CD4-positive, alpha-beta memory T cell (primary cell): Measurements from ENCODE around the gene PAX3. TPM values are rescaled to one million over a fixed set of nuclear protein-coding genes. Genes with fewer than 3 reads are reported as not detected.

Source experiments
- CTCF ChIA-PET: fragments of 350-600 bp; sonication (Branson Sonifier 250); formaldehyde crosslinking; loops from one replicate; lab custom pipeline; 2021; ENCODE audit warnings: inconsistent platforms; ENCODE audit not compliant: partially characterized antibody; lab: Charles Lee
- POLR2A ChIA-PET: fragments of 350-600 bp; sonication (Branson Sonifier 250); formaldehyde crosslinking; loops from one replicate; lab custom pipeline; 2021; ENCODE audit not compliant: partially characterized antibody; lab: Charles Lee
- DNase-seq, 5 donors: peaks; one replicate each; pipeline versions ENCODE4 v3.0.0 to v3.0.0-alpha.2; 2020 to 2022; ENCODE audit warnings: mixed read lengths in 1 of 5
- H3K27ac ChIP-seq: one replicate; pipeline ENCODE4 v1.7.0; 2013; ENCODE audit warnings: low read depth, low read length
- H3K27me3 ChIP-seq: 2 replicates; pipeline ENCODE4 v1.7.0; 2013; ENCODE audit warnings: mild to moderate bottlenecking, low read length, moderate library complexity; ENCODE audit not compliant: insufficient read depth
- H3K36me3 ChIP-seq: 2 replicates; pipeline ENCODE4 v1.7.0; 2013; ENCODE audit warnings: mild to moderate bottlenecking, low read length, moderate library complexity; ENCODE audit not compliant: insufficient read depth
- H3K4me1 ChIP-seq: 2 replicates; pipeline ENCODE4 v1.7.0; 2013; ENCODE audit warnings: mild to moderate bottlenecking, low read length, moderate library complexity; ENCODE audit not compliant: insufficient read depth
- H3K4me3 ChIP-seq, 2 donors: one replicate each; pipeline ENCODE4 v1.7.0; 2013; ENCODE audit warnings: low read length in 2 of 2, mild to moderate bottlenecking in 1 of 2
- H3K9me3 ChIP-seq, 2 donors: one replicate each; pipeline ENCODE4 v1.7.0; 2013; ENCODE audit warnings: low read length in 2 of 2, control low read depth in 1 of 2; ENCODE audit not compliant: control insufficient read depth in 1 of 2
- H3K27ac Mint-ChIP-seq, 7 donors: one replicate each; pipeline ENCODE4 v1.8.0; 2020 to 2021; ENCODE audit warnings: mixed read lengths in 7 of 7, mild to moderate bottlenecking in 6 of 7, inconsistent platforms in 3 of 7, moderate library complexity in 3 of 7
- H3K27me3 Mint-ChIP-seq, 2 donors: one replicate each; pipeline ENCODE4 v1.8.0; 2020 to 2021; ENCODE audit warnings: mixed read lengths in 2 of 2
- H3K36me3 Mint-ChIP-seq, 2 donors: one replicate each; pipeline ENCODE4 v1.8.0; 2020 to 2021; ENCODE audit warnings: mixed read lengths in 2 of 2, inconsistent platforms in 1 of 2, mild to moderate bottlenecking in 1 of 2
- H3K4me1 Mint-ChIP-seq, 4 donors: one replicate each; pipeline ENCODE4 v1.8.0; 2020 to 2021; ENCODE audit warnings: mixed read lengths in 4 of 4, mild to moderate bottlenecking in 1 of 4
- H3K4me3 Mint-ChIP-seq, 8 donors: one replicate each; pipeline ENCODE4 v1.8.0; 2020 to 2021; ENCODE audit warnings: mixed read lengths in 8 of 8, mild to moderate bottlenecking in 7 of 8, moderate library complexity in 6 of 8, inconsistent platforms in 3 of 8
- H3K9me3 Mint-ChIP-seq, 8 donors: one replicate each; pipeline ENCODE4 v1.8.0; 2020 to 2021; ENCODE audit warnings: mixed read lengths in 8 of 8, mild to moderate bottlenecking in 5 of 8, inconsistent platforms in 3 of 8, moderate library complexity in 1 of 8
- intact Hi-C: fragments of 100-400 bp; cut with micrococcal nuclease; formaldehyde crosslinking; loops from one replicate; pipeline ENCODE4 v1.15.1; 2023
- polyA plus RNA-seq, 2 donors: library from polyadenylated mRNA; unstranded; fragments of 300-500 nt; fragmentation: Illumina TruSeq; gene quantifications; one replicate each; pipeline ENCODE4 v1.2.3, GENCODE V29; 2021
- total RNA-seq, 2 experiments: library from RNA; stranded (reverse); gene quantifications; one replicate each; pipeline ENCODE4 v1.2.3, GENCODE V29; 2021

Gene PAX3
- total and polyA plus RNA-seq, 4 experiments from 2014 or later: not detected

- no peaks in the 10 kb centered on the region for H3K4me1 ChIP-seq
- no peaks in the 10 kb centered on the region for H3K36me3 Mint-ChIP-seq
- no peak overlapping the region for H3K4me3 ChIP-seq
- no peak overlapping the region for H3K4me3 Mint-ChIP-seq
- CTCF ChIA-PET: no interaction called here
- intact Hi-C loops: no loop called here
- POLR2A ChIA-PET: no interaction called here
- H3K9me3 ChIP-seq: no peaks in the 10 kb centered on the region
- H3K27ac Mint-ChIP-seq: no peak overlapping the region
- no peaks in the 10 kb centered on the region for H3K36me3 ChIP-seq
- no peak for DNase-seq
- H3K27me3 Mint-ChIP-seq: peaks cover 25 to 36% of the 10 kb centered on the region in 2 donors
- no peak overlapping the region for H3K27ac ChIP-seq
- peaks cover 0 to 6% (median 2%) of the 10 kb centered on the region in 8 donors for H3K9me3 Mint-ChIP-seq
- H3K4me1 Mint-ChIP-seq: no peaks in the 10 kb centered on the region
- peaks cover 15% of the 10 kb centered on the region for H3K27me3 ChIP-seq
These were observed 15.2 kb downstream of the PAX3 start for GRCh38 chr2:222283634-222284033.

GRCh38 chr2:222281506-222281905 is 17.3 kb downstream of the PAX3 start:
- Mint-ChIP-seq H3K36me3 (no peaks in the 10 kb centered on the region), H3K4me1 (no peaks in the 10 kb centered on the region), H3K9me3 (peaks cover 0 to 4% (median under 1%) of the 10 kb centered on the region in 8 donors), H3K4me3 (no peak overlapping the region), H3K27me3 (peaks cover 23 to 25% of the 10 kb centered on the region in 2 donors), H3K27ac (no peak overlapping the region)
- intact Hi-C loops: no loop called here
- Histone ChIP-seq H3K9me3 (no peaks in the 10 kb centered on the region), H3K4me3 (no peak overlapping the region), H3K27ac (no peak overlapping the region), H3K36me3 (no peaks in the 10 kb centered on the region), H3K4me1 (no peaks in the 10 kb centered on the region), H3K27me3 (peaks cover 4% of the 10 kb centered on the region)
- ChIA-PET POLR2A (no interaction called here), CTCF (no interaction called here)
- no peak for DNase-seq

DNA sequence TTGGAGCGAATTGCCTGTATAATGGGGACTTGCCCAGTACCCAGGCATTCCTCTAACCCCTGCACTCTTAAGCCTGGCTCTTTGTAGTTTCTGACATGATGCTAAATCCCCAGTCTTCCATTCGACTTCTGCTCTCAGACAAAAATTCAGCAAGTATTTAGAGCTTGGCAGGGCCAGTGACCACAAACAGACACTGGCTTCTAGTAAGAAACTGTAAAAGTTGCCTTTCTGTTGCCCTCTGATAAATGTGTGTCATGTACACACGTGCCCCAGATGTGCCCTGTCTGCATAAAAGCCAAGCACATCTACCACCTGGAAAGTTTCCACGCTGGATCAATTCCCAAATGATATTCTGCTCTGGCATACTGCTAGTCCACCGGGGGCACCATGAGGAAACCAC is 18.0 kb downstream of the PAX3 start:
- POLR2A ChIA-PET: no interaction called here
- DNase-seq: no peak
- Histone ChIP-seq H3K4me3 (no peak overlapping the region), H3K27me3 (peaks cover 4% of the 10 kb centered on the region), H3K36me3 (no peaks in the 10 kb centered on the region), H3K4me1 (no peaks in the 10 kb centered on the region), H3K27ac (no peak overlapping the region), H3K9me3 (no peaks in the 10 kb centered on the region)
- CTCF ChIA-PET: no interaction called here
- Mint-ChIP-seq H3K9me3 (peaks cover 0 to 4% (median 0%) of the 10 kb centered on the region in 8 donors), H3K4me1 (no peaks in the 10 kb centered on the region), H3K27ac (no peak overlapping the region), H3K4me3 (no peak overlapping the region), H3K27me3 (peaks cover 19 to 21% of the 10 kb centered on the region in 2 donors), H3K36me3 (no peaks in the 10 kb centered on the region)
- intact Hi-C loops: no loop called here

GRCh38 chr2:222272446-222273015 is 26.3 kb downstream of the PAX3 start:
- no peak overlapping the region for H3K27ac Mint-ChIP-seq
- CTCF ChIA-PET: no interaction called here

GRCh38 chr2:222271854-222272253 is 26.9 kb downstream of the PAX3 start:
- no peak for DNase-seq
- ChIA-PET POLR2A (no interaction called here), CTCF (no interaction called here)
- no peaks in the 10 kb centered on the region for H3K4me1 ChIP-seq
- no peaks in the 10 kb centered on the region for H3K9me3 ChIP-seq
- H3K27me3 Mint-ChIP-seq: peaks cover 5 to 11% of the 10 kb centered on the region in 2 donors
- H3K27ac Mint-ChIP-seq: no peak overlapping the region
- no peak overlapping the region for H3K27ac ChIP-seq
- H3K4me3 ChIP-seq: no peak overlapping the region
- H3K9me3 Mint-ChIP-seq: peaks cover 0 to 3% (median 0%) of the 10 kb centered on the region in 8 donors
- no peaks in the 10 kb centered on the region for H3K27me3 ChIP-seq
- no peaks in the 10 kb centered on the region for H3K36me3 Mint-ChIP-seq
- no peaks in the 10 kb centered on the region for H3K4me1 Mint-ChIP-seq
- H3K36me3 ChIP-seq: no peaks in the 10 kb centered on the region
- H3K4me3 Mint-ChIP-seq: no peak overlapping the region
- intact Hi-C loops: no loop called here

More at GRCh38 chr2:222272446-222273015, 26.3 kb downstream of the PAX3 start:
- Histone ChIP-seq H3K36me3 (no peaks in the 10 kb centered on the region), H3K4me3 (no peak overlapping the region), H3K9me3 (no peaks in the 10 kb centered on the region), H3K27me3 (no peaks in the 10 kb centered on the region), H3K27ac (no peak overlapping the region), H3K4me1 (no peaks in the 10 kb centered on the region)
- Mint-ChIP-seq H3K36me3 (no peaks in the 10 kb centered on the region), H3K4me3 (no peak overlapping the region), H3K9me3 (peaks cover 0 to 4% (median 0%) of the 10 kb centered on the region in 8 donors), H3K27me3 (peaks cover 5 to 12% of the 10 kb centered on the region in 2 donors), H3K4me1 (no peaks in the 10 kb centered on the region)
- intact Hi-C loops: no loop called here
- no peak for DNase-seq
- POLR2A ChIA-PET: no interaction called here

GRCh38 chr2:222270396-222270795 is 28.4 kb downstream of the PAX3 start:
- Histone ChIP-seq H3K27me3 (no peaks in the 10 kb centered on the region), H3K27ac (no peak overlapping the region), H3K4me1 (no peaks in the 10 kb centered on the region), H3K36me3 (no peaks in the 10 kb centered on the region), H3K9me3 (no peaks in the 10 kb centered on the region), H3K4me3 (no peak overlapping the region)
- Mint-ChIP-seq H3K27ac (no peak overlapping the region), H3K27me3 (peaks cover 5 to 13% of the 10 kb centered on the region in 2 donors), H3K9me3 (no peaks in the 10 kb centered on the region), H3K4me3 (no peak overlapping the region), H3K36me3 (no peaks in the 10 kb centered on the region), H3K4me1 (no peaks in the 10 kb centered on the region)
- intact Hi-C loops: no loop called here
- CTCF ChIA-PET: no interaction called here
- POLR2A ChIA-PET: no interaction called here
- no peak for DNase-seq

DNA sequence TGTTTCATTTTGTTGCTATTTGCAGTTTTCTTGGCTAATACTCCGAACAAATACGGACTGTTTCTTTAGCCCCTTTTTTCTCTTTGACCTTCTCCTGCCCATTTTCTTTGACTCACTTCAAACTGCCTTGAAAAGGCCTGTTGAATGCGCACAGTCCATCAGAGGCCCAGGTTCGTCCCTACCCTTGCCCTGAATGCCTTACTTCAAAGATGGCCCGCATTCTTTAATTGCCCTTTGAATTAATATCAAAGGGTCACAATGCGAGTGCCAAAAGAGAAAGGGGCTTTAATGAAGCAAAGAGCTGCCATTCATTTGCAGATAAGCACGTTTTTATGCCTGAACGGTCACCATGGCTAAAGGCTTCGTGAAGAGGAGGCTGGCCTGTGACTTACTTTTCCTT is 29.7 kb downstream of the PAX3 start:
- ChIA-PET POLR2A (no interaction called here), CTCF (no interaction called here)
- no peak overlapping the region for H3K27ac Mint-ChIP-seq
- no peaks in the 10 kb centered on the region for H3K36me3 Mint-ChIP-seq
- Histone ChIP-seq H3K27ac (no peak overlapping the region), H3K4me3 (no peak overlapping the region), H3K36me3 (no peaks in the 10 kb centered on the region), H3K4me1 (no peaks in the 10 kb centered on the region), H3K9me3 (no peaks in the 10 kb centered on the region), H3K27me3 (no peaks in the 10 kb centered on the region)
- peaks cover 0 to 2% (median 0%) of the 10 kb centered on the region in 8 donors for H3K9me3 Mint-ChIP-seq
- H3K4me3 Mint-ChIP-seq: peak overlapping the region in 1 of 8 donors; percentile 13
- no peak for DNase-seq
- H3K4me1 Mint-ChIP-seq: no peaks in the 10 kb centered on the region
- intact Hi-C loops: no loop called here
- H3K27me3 Mint-ChIP-seq: peaks cover 2 to 13% of the 10 kb centered on the region in 2 donors
